Stimulated activated naive CD8-positive, alpha-beta T cell treated with anti-CD3 and anti-CD28 coated beads, Interleukin-15, Interleukin-2, amounts not matched to agents 100 U/mL and 50 U/mL, for 24 hours (primary cell): ENCODE results near the gene IGSF3.
"Not testable (repeated sequence)": the region's sequence is repeated elsewhere in the genome, so short reads cannot be mapped to it uniquely, and the experiment has no call there.

Source experiments
- ATAC-seq: fragments of 150-1000 bp; cut with Tn5 transposase; one replicate; pipeline ENCODE4 v1.10.0; 2021
- DNase-seq: peaks from one replicate; pipeline ENCODE4 v3.0.0; 2021

IGSF3 gene

GRCh38 chr1:116661633-116662032 lies 5.9 kb downstream of the IGSF3 start:
- DNase-seq (no peak), ATAC-seq (no peak)

GRCh38 chr1:116658645-116659044 lies 8.9 kb downstream of the IGSF3 start:
- not testable (repeated sequence) for ATAC-seq, DNase-seq

GRCh38 chr1:116657836-116658235 lies 9.7 kb downstream of the IGSF3 start:
- not testable (repeated sequence) for ATAC-seq, DNase-seq

- no peak for DNase-seq
- ATAC-seq = no peak
Observed at GRCh38 chr1:116654351-116654750, 13.2 kb downstream of the IGSF3 start.

GRCh38 chr1:116652598-116652997 lies 14.9 kb downstream of the IGSF3 start:
- ATAC-seq, DNase-seq: not testable (repeated sequence)

GRCh38 chr1:116650781-116651180 lies 16.8 kb downstream of the IGSF3 start:
- ATAC-seq, DNase-seq: not testable (repeated sequence)

GRCh38 chr1:116649041-116649440 lies 18.5 kb downstream of the IGSF3 start:
- not testable (repeated sequence) for ATAC-seq, DNase-seq

GRCh38 chr1:116648325-116648724 lies 19.2 kb downstream of the IGSF3 start:
- not testable (repeated sequence) for ATAC-seq

GRCh38 chr1:116647186-116647585 lies 20.3 kb downstream of the IGSF3 start:
- not testable (repeated sequence) for ATAC-seq, DNase-seq

More at GRCh38 chr1:116648325-116648724, 19.2 kb downstream of the IGSF3 start:
- DNase-seq = not testable (repeated sequence)

- DNase-seq, ATAC-seq: not testable (repeated sequence)
Observed at GRCh38 chr1:116646673-116647170, 20.8 kb downstream of the IGSF3 start.

- not testable (repeated sequence) for ATAC-seq, DNase-seq
Observed at GRCh38 chr1:116645802-116646672, 21.5 kb downstream of the IGSF3 start.

- DNase-seq, ATAC-seq: not testable (repeated sequence)
Observed at GRCh38 chr1:116644993-116645392, 22.5 kb downstream of the IGSF3 start.

- not testable (repeated sequence) for ATAC-seq, DNase-seq
Observed at GRCh38 chr1:116644096-116644495, 23.4 kb downstream of the IGSF3 start.

- not testable (repeated sequence) for ATAC-seq, DNase-seq
Observed at GRCh38 chr1:116643281-116643751, 24.2 kb downstream of the IGSF3 start.

- not testable (repeated sequence) for DNase-seq, ATAC-seq
Observed at GRCh38 chr1:116642311-116643280, 24.9 kb downstream of the IGSF3 start.

- ATAC-seq = not testable (repeated sequence)
- DNase-seq = peak; percentile 19
Observed at GRCh38 chr1:116637583-116637982, 29.9 kb downstream of the IGSF3 start.

GRCh38 chr1:116636584-116636983 lies 30.9 kb downstream of the IGSF3 start:
- not testable (repeated sequence) for ATAC-seq, DNase-seq

- ATAC-seq, DNase-seq: not testable (repeated sequence)
Observed at GRCh38 chr1:116634386-116634785, 33.1 kb downstream of the IGSF3 start.

- ATAC-seq = not testable (repeated sequence)
Observed at GRCh38 chr1:116631996-116632925, 35.3 kb downstream of the IGSF3 start.

GRCh38 chr1:116631554-116631953 lies 36.0 kb downstream of the IGSF3 start:
- not testable (repeated sequence) for DNase-seq, ATAC-seq

More at GRCh38 chr1:116631996-116632925, 35.3 kb downstream of the IGSF3 start:
- DNase-seq = not testable (repeated sequence)
